ENCODE results near the gene ATP13A1. TPM values are rescaled to one million over a fixed set of nuclear protein-coding genes. Genes with fewer than 3 reads are reported as not detected.

ATP13A1 gene
- total RNA-seq = 48.7 and 56.8 TPM in 2 replicates
- 36.9 and 44.9 TPM in 2 replicates for polyA plus RNA-seq
- polyA plus RNA-seq (2011; cell fraction: cytosol; rRNA removed) = 14.8 and 21.0 TPM in 2 replicates
- polyA plus RNA-seq (2011; cell fraction: nucleus; rRNA removed) = 158 and 188 TPM in 2 replicates
- 29.9 and 39.5 TPM in 2 replicates for polyA plus RNA-seq (2012)
- polyA minus RNA-seq = 55.2 and 62.5 TPM in 2 replicates
- 30.3 TPM for polyA minus RNA-seq (2011; cell fraction: cytosol; rRNA and poly(A)+ RNA removed)
- 50.7 and 58.8 TPM in 2 replicates for polyA minus RNA-seq (2011; cell fraction: nucleus; rRNA and poly(A)+ RNA removed)
- percentile 59 among the genes with signal in this experiment for Bru-seq, nascent RNA
- percentile 78 among the genes with signal in this experiment for BruChase-seq, experiment 1, labeled RNA remaining after a 6-hour chase
- BruChase-seq, experiment 2, labeled RNA remaining after a 2-hour chase = percentile 66 among the genes with signal in this experiment
- long read RNA-seq, transcript ATP13A1-202 (26 exons, 3,861 nt) = major isoform, 89 of 159 reads
- long read RNA-seq, partial matches to known transcripts = 22 of 159 reads
- long read RNA-seq, other reads (novel, unspliced or antisense) = 47 of 159 reads

DNA sequence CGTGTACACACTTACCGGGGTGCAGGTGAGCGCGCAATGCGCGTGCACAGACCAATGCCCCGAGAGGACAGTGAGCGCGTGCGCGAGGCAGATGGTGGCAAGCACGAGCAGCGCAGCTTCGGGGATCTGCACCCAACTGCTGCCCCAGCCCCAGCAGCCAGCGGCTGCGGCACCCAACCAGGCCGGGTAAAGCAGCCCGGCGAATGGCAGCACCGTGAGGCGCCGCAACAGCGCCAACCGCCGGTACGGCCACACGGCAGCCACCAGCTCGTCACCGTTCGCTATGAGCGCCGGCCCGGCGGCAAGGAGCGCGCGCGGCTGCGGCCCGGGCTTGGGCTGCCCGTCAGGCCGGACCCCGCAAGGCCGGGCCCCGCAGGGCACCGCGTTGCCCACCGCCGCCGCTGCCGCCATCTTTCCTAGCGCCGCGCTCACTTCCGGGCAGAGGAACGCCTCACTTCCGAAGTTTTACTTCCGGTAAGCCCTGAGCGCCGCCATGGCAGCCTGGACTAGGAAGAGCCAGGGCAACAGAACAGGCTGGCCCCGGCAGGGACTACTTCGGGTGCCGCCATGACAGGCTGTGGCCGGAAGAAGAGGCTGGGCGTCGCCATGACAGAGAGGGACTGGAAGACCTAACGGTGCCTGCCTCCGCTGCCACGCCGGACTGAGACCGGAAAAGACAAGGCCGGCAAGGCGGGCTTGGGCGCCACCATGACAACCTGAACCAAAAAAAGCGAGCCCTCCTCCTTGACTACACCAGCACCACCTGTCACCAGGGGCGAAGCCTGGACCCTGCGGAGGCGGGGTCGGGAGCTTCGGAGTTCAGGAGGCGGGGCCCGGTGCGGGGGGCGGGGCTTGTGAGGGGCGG lies at the start of gene ATP13A1:
Gene ATP13A1, minus strand, starts transcription at position 421 of the 865 bp plus-strand sequence. Its CDS starts 10 bp downstream, at position 411.
- Histone ChIP-seq H3K4me3 (replicated peaks in 1 of 3; ENCODE audit: insufficient read depth in 1 of 3, low read depth in 1 of 3, low read length in 3 of 3) (peak within 1 kb of the TSS; percentile 3 to 57 (median 56)), H4K20me1 (replicated peaks; ENCODE audit: control insufficient read depth, extremely low read depth, insufficient read depth, low read length) (no peaks in the 10 kb centered on the region), H3K27ac (ENCODE audit: insufficient read depth, low read depth, low read length) (peak within 1 kb of the TSS; percentile 77), H3K9ac (replicated peaks; ENCODE audit: extremely low read depth, insufficient read depth, low read length) (peak within 1 kb of the TSS; percentile 84), H2AFZ (ENCODE audit: low read depth, low read length) (peak within 1 kb of the TSS; percentile 67), H3K9me3 (replicated peaks; ENCODE audit: control insufficient read depth, insufficient read depth, low read length) (no peaks in the 10 kb centered on the region), H3K79me2 (ENCODE audit: control insufficient read depth, insufficient read depth, low read length) (peaks cover 22% of the 10 kb centered on the region), H3K4me1 (ENCODE audit: control insufficient read depth, extremely low read depth, insufficient read depth, low read length) (peaks cover 9% of the 10 kb centered on the region), H3K36me3 (ENCODE audit: control insufficient read depth in 2 of 2, extremely low read depth in 1 of 2, insufficient read depth in 2 of 2, low read length in 2 of 2) (peaks cover 2 to 5% of the 10 kb centered on the region in 2 experiments), H3K27me3 (ENCODE audit: control insufficient read depth in 2 of 2, insufficient read depth in 2 of 2, low read length in 2 of 2) (no peaks in the 10 kb centered on the region), H3K4me2 (ENCODE audit: insufficient read depth, low read length) (peak within 1 kb of the TSS; percentile 76), H3K9me1 (replicated peaks; ENCODE audit: control insufficient read depth, extremely low read depth, insufficient read depth, low read length) (no peaks in the 10 kb centered on the region)
- TF ChIP-seq POLR2A (IDR thresholded peaks at IDR 0.05; ENCODE audit: low read depth, low read length) (peak; percentile 75), EZH2 (IDR thresholded peaks at IDR 0.05; ENCODE audit: borderline replicate concordance, low read depth, low read length, severe bottlenecking) (no peak), JUN (IDR thresholded peaks at IDR 0.05; ENCODE audit: borderline replicate concordance, insufficient read depth, insufficient read length, low read depth) (no peak), CTCF (IDR thresholded peaks at IDR 0.05; ENCODE audit: extremely low read depth in 1 of 2, insufficient read depth in 1 of 2, low read depth in 1 of 2, low read length in 2 of 2) (peak in 1 of 2 donors; percentile 34), POLR2AphosphoS5 (IDR thresholded peaks at IDR 0.05; ENCODE audit: insufficient read depth, low read depth, low read length) (peak; percentile 94)
- dilution Hi-C loops (cut with MboI; ENCODE audit: extremely low pct_ligation_motif_present, low sequenced_read_pairs) = no loop called here
- FAIRE-seq (peak; percentile 97), DNase-seq (ENCODE audit: low read depth, low spot score) (peak; percentile 96)
- CTCF ChIA-PET = interaction anchor here (1.1 to 1.7 kb wide), 2 partner anchors 10 to 13 kb away, joined by 3 to 6 read pairs; no protein-coding TSS in a partner anchor
- intact Hi-C loops (cut with micrococcal nuclease) = loop anchor here (1.0 to 10.0 kb wide), 3 partner anchors 113 to 241 kb away; partner anchors contain the start of gene ZNF93
- POLR2A ChIA-PET = interaction anchor here (0.7 to 1.0 kb wide), 2 partner anchors 158 to 305 kb away, joined by 3 to 5 read pairs; partner anchors contain the start of gene ZNF506
- BruUV-seq (replicated peaks) = no TSS peak
